Liver (tissue), 9 donors: ENCODE results near the gene CDKN1A. TPM values are rescaled to one million over a fixed set of nuclear protein-coding genes. Genes with fewer than 3 reads are reported as not detected.
A peak's percentile ranks its signal among the peaks of the same experiment; 100 is the strongest.

Experiments used
- DNase-seq: peaks from one replicate; pipeline ENCODE4 v3.0.0-alpha.2; 2017; ENCODE audit warnings: low spot score
- H3K27ac ChIP-seq, 2 donors: one replicate each; pipeline ENCODE4 v1.7.0; 2013; ENCODE audit warnings: inconsistent platforms in 2 of 2, low read length in 2 of 2, control low read depth in 1 of 2, low read depth in 1 of 2, mild to moderate bottlenecking in 1 of 2
- H3K27me3 ChIP-seq, 4 donors: one replicate each; pipeline versions ENCODE4 v1.6.1 to v1.7.0; 2013; ENCODE audit warnings: low read length in 3 of 4, inconsistent platforms in 1 of 4, mild to moderate bottlenecking in 1 of 4, moderate library complexity in 1 of 4; ENCODE audit not compliant: control insufficient read depth in 4 of 4, insufficient read depth in 4 of 4
- H3K36me3 ChIP-seq, 4 donors: one replicate each; pipeline versions ENCODE4 v1.6.1 to v1.7.0; 2013; ENCODE audit warnings: low read length in 3 of 4, mild to moderate bottlenecking in 3 of 4, low read depth in 1 of 4, moderate library complexity in 1 of 4; ENCODE audit not compliant: control insufficient read depth in 4 of 4, insufficient read depth in 3 of 4
- H3K4me1 ChIP-seq, 4 donors: one replicate each; pipeline versions ENCODE4 v1.6.1 to v1.7.0; 2013; ENCODE audit warnings: low read length in 3 of 4, mild to moderate bottlenecking in 3 of 4, moderate library complexity in 1 of 4; ENCODE audit not compliant: control insufficient read depth in 4 of 4, insufficient read depth in 4 of 4
- H3K4me3 ChIP-seq, 3 donors: one replicate each; pipeline versions ENCODE4 v1.6.1 to v1.7.0; 2013; ENCODE audit warnings: low read length in 3 of 3, control low read depth in 1 of 3, low read depth in 1 of 3, mild to moderate bottlenecking in 1 of 3
- H3K9ac ChIP-seq, 2 donors: one replicate each; pipeline ENCODE4 v1.7.0; 2013; ENCODE audit warnings: low read length in 2 of 2, mild to moderate bottlenecking in 2 of 2, moderate library complexity in 2 of 2, control low read depth in 1 of 2, low read depth in 1 of 2
- H3K9me3 ChIP-seq, 4 donors: one replicate each; pipeline versions ENCODE4 v1.6.1 to v1.7.0; 2013; ENCODE audit warnings: low read length in 3 of 4; ENCODE audit not compliant: control insufficient read depth in 4 of 4
- EGR1 ChIP-seq, 2 donors: IDR thresholded peaks; 2 replicates each; pipeline ENCODE4 v1.6.1; 2016 to 2018; ENCODE audit warnings: antibody characterized with exemption in 2 of 2, low read depth in 2 of 2
- FOXA1 ChIP-seq: IDR thresholded peaks from 2 replicates; pipeline ENCODE4 v1.6.1; 2016; ENCODE audit warnings: antibody characterized with exemption
- FOXA2 ChIP-seq: IDR thresholded peaks from 2 replicates; pipeline ENCODE4 v1.6.1; 2016; ENCODE audit warnings: antibody characterized with exemption
- GABPA ChIP-seq, 2 donors: IDR thresholded peaks in 1 of 2; conservative IDR thresholded peaks in 1 of 2; 2 replicates each; pipeline ENCODE4 v1.6.1; 2016; ENCODE audit warnings: antibody characterized with exemption in 2 of 2, mild to moderate bottlenecking in 1 of 2, moderate library complexity in 1 of 2
- HNF4A ChIP-seq, 2 donors: conservative IDR thresholded peaks; 2 replicates each; pipeline ENCODE4 v1.6.1; 2016; ENCODE audit warnings: antibody characterized with exemption in 2 of 2, mild to moderate bottlenecking in 2 of 2
- HNF4G ChIP-seq: IDR thresholded peaks from 2 replicates; pipeline ENCODE4 v1.6.1; 2016; ENCODE audit warnings: antibody characterized with exemption
- JUND ChIP-seq, 2 donors: IDR thresholded peaks; 2 replicates each; pipeline ENCODE4 v1.6.1; 2016; ENCODE audit warnings: antibody characterized with exemption in 2 of 2
- NR2F2 ChIP-seq: IDR thresholded peaks from 2 replicates; pipeline ENCODE4 v1.6.1; 2016; ENCODE audit warnings: antibody characterized with exemption
- RAD21 ChIP-seq, 2 donors: IDR thresholded peaks; 2 replicates each; pipeline ENCODE4 v1.6.1; 2016; ENCODE audit warnings: antibody characterized with exemption in 2 of 2, mild to moderate bottlenecking in 2 of 2
- RXRA ChIP-seq, 2 donors: IDR thresholded peaks; 2 replicates each; pipeline ENCODE4 v1.6.1; 2017 to 2018; ENCODE audit warnings: antibody characterized with exemption in 2 of 2, mild to moderate bottlenecking in 1 of 2
- SP1 ChIP-seq: IDR thresholded peaks from 2 replicates; pipeline ENCODE4 v1.6.1; 2018; ENCODE audit warnings: antibody characterized with exemption, mild to moderate bottlenecking
- TAF1 ChIP-seq: conservative IDR thresholded peaks from 2 replicates; pipeline ENCODE4 v1.6.1; 2016; ENCODE audit warnings: antibody characterized with exemption, mild to moderate bottlenecking
- YY1 ChIP-seq: IDR thresholded peaks from 2 replicates; pipeline ENCODE4 v1.6.1; 2016; ENCODE audit warnings: antibody characterized with exemption, mild to moderate bottlenecking
- WGBS: extraction: QIAGEN DNeasy Blood & Tissue Kit; methylation state at CpG from one replicate; pipeline ENCODE4 v1.1.7; 2013; 5-methylcytosine and 5-hydroxymethylcytosine counted together
- polyA plus RNA-seq, 2 donors: library from polyadenylated mRNA; stranded (reverse) in 1 of 2; unstranded in 1 of 2; fragments of 200-250 nt in 1 of 2; fragments of >200 nt in 1 of 2; fragmentation: Nextera tagmentation in 1 of 2; extraction: Ambion mirVana in 1 of 2; gene quantifications; one replicate each; pipeline versions ENCODE4 v1.2.1 to v1.2.3, GENCODE V29; 2013 to 2015
- total RNA-seq, 2 donors: library from RNA; depleted of rRNA; stranded (reverse); fragments of >200 nt; gene quantifications; one replicate each; pipeline ENCODE4 v1.2.3, GENCODE V29; 2014
- TF ChIP-seq, protein P1 (sequence below): IDR thresholded peaks from 2 replicates; pipeline ENCODE4 v1.6.1; 2016; ENCODE audit warnings: antibody characterized with exemption
- TF ChIP-seq, protein P2 (sequence below): IDR thresholded peaks from 2 replicates; pipeline ENCODE4 v1.6.1; 2016; ENCODE audit warnings: antibody characterized with exemption, mild to moderate bottlenecking
- TF ChIP-seq, protein P3 (sequence below): IDR thresholded peaks from 2 replicates; pipeline ENCODE4 v1.6.1; 2016; ENCODE audit warnings: antibody characterized with exemption
- TF ChIP-seq, protein P4 (sequence below): IDR thresholded peaks from 2 replicates; pipeline ENCODE4 v1.6.1; 2016; ENCODE audit warnings: antibody characterized with exemption
- TF ChIP-seq, protein P5 (sequence below): fragments of 150-350 bp; IDR thresholded peaks from 2 replicates; pipeline ENCODE4 v1.5.1; 2017; ENCODE audit warnings: improper control_type of control experiment, low read depth, low read length; ENCODE audit not compliant: missing input control
- donor health status: healthy.
- donor health status: healthy.
- donor health status: healthy.
- donor health status: healthy.
- donor health status: healthy.

Gene CDKN1A
- total and polyA plus RNA-seq, 4 donors = 3.2 to 41.7 (median 20.5) TPM

DNA sequence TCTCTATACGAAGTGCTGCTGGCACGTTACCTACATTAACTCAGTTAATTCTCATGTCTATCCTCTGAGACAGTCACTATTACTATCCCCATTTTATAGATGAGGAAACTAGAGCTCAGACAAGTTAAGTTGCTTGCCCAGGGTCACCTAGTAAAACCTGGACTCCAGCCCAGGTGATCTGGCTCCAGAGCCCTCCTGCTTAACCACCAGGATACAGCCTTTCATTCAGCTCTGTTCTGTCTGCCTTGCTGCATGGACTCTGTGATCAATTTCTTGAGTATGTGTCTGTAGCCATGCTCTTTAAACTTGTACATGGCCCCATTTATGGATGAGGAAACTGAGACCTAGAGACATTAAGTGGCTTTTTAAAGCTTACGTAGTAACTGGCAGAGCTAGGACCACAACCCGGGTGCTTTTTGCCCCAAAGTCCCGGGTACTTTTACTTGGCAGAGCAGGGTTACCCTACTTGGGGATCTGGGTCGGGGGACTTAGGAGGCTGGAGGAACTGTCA, 4.7 kb downstream of the CDKN1A start:
- peak overlapping the region; percentile 54 to 70 for H3K27ac ChIP-seq
- DNase-seq = no peak

DNA sequence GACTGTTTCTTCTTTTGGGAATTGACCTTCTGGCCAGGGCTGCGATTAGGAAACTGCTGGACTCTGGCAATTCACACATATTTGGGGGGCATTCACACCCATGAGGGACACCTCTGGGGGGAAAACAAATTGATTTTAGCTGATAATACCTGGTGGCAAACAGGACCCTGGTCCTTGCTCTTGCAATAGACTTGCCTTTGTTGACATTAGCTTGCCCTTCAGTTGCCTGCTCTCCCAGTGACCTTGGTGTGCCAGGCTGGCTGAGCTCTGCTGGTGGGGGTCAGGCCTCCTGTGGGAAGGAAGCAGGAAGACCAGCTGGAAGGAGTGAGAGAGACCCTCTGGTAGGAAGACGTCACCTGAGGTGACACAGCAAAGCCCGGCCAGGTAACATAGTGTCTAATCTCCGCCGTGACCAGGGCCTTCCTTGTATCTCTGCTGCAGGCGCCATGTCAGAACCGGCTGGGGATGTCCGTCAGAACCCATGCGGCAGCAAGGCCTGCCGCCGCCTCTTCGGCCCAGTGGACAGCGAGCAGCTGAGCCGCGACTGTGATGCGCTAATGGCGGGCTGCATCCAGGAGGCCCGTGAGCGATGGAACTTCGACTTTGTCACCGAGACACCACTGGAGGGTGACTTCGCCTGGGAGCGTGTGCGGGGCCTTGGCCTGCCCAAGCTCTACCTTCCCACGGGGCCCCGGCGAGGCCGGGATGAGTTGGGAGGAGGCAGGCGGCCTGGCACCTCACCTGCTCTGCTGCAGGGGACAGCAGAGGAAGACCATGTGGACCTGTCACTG, 5.3 kb downstream of the CDKN1A start:
- H3K36me3 ChIP-seq = peaks cover 14 to 31% (median 22%) of the 10 kb centered on the region in 4 donors
- H3K27ac ChIP-seq = no peak overlapping the region
- H3K4me3 ChIP-seq = no peak overlapping the region
- peaks cover 14 to 42% (median 29%) of the 10 kb centered on the region in 4 donors for H3K4me1 ChIP-seq
- no peaks in the 10 kb centered on the region for H3K9me3 ChIP-seq
- no peak overlapping the region for H3K9ac ChIP-seq
- WGBS = 89% methylated on average over 29 of the region's 29 CpGs
- DNase-seq = no peak
- H3K27me3 ChIP-seq = no peaks in the 10 kb centered on the region
- TF ChIP-seq FOXA1 = peak; percentile 96
- TF ChIP-seq HNF4G = peak; percentile 44
- TF ChIP-seq JUND (IDR thresholded peaks at IDR 0.05) = peak in 1 of 2 donors; percentile 72
- TF ChIP-seq, protein P1, sequence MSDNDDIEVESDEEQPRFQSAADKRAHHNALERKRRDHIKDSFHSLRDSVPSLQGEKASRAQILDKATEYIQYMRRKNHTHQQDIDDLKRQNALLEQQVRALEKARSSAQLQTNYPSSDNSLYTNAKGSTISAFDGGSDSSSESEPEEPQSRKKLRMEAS = peak; percentile 89
- TF ChIP-seq NR2F2 = peak; percentile 57
- TF ChIP-seq HNF4A (conservative IDR thresholded peaks at IDR 0.05) = peak; percentile 92 to 93
- TF ChIP-seq, protein P2, sequence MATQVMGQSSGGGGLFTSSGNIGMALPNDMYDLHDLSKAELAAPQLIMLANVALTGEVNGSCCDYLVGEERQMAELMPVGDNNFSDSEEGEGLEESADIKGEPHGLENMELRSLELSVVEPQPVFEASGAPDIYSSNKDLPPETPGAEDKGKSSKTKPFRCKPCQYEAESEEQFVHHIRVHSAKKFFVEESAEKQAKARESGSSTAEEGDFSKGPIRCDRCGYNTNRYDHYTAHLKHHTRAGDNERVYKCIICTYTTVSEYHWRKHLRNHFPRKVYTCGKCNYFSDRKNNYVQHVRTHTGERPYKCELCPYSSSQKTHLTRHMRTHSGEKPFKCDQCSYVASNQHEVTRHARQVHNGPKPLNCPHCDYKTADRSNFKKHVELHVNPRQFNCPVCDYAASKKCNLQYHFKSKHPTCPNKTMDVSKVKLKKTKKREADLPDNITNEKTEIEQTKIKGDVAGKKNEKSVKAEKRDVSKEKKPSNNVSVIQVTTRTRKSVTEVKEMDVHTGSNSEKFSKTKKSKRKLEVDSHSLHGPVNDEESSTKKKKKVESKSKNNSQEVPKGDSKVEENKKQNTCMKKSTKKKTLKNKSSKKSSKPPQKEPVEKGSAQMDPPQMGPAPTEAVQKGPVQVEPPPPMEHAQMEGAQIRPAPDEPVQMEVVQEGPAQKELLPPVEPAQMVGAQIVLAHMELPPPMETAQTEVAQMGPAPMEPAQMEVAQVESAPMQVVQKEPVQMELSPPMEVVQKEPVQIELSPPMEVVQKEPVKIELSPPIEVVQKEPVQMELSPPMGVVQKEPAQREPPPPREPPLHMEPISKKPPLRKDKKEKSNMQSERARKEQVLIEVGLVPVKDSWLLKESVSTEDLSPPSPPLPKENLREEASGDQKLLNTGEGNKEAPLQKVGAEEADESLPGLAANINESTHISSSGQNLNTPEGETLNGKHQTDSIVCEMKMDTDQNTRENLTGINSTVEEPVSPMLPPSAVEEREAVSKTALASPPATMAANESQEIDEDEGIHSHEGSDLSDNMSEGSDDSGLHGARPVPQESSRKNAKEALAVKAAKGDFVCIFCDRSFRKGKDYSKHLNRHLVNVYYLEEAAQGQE = peak; percentile 45
- peak; percentile 92 to 97 for TF ChIP-seq RXRA (IDR thresholded peaks at IDR 0.05)
- TF ChIP-seq EGR1 (IDR thresholded peaks at IDR 0.05; ENCODE audit: low read depth in 2 of 2) = peak in 1 of 2 donors; percentile 63
- peak; percentile 14 to 36 for TF ChIP-seq RAD21 (IDR thresholded peaks at IDR 0.05)
- TF ChIP-seq YY1 = peak; percentile 44
- TF ChIP-seq TAF1 = no peak
- TF ChIP-seq FOXA2 = peak; percentile 98
- TF ChIP-seq, protein P3, sequence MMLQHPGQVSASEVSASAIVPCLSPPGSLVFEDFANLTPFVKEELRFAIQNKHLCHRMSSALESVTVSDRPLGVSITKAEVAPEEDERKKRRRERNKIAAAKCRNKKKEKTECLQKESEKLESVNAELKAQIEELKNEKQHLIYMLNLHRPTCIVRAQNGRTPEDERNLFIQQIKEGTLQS = peak; percentile 23
- TF ChIP-seq, protein P4, sequence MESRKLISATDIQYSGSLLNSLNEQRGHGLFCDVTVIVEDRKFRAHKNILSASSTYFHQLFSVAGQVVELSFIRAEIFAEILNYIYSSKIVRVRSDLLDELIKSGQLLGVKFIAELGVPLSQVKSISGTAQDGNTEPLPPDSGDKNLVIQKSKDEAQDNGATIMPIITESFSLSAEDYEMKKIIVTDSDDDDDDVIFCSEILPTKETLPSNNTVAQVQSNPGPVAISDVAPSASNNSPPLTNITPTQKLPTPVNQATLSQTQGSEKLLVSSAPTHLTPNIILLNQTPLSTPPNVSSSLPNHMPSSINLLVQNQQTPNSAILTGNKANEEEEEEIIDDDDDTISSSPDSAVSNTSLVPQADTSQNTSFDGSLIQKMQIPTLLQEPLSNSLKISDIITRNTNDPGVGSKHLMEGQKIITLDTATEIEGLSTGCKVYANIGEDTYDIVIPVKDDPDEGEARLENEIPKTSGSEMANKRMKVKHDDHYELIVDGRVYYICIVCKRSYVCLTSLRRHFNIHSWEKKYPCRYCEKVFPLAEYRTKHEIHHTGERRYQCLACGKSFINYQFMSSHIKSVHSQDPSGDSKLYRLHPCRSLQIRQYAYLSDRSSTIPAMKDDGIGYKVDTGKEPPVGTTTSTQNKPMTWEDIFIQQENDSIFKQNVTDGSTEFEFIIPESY = peak; percentile 90
- peak in 1 of 2 donors; percentile 25 for TF ChIP-seq GABPA (IDR thresholded peaks at IDR 0.05 in 1 of 2, conservative IDR thresholded peaks at IDR 0.05 in 1 of 2)
- TF ChIP-seq, protein P5, sequence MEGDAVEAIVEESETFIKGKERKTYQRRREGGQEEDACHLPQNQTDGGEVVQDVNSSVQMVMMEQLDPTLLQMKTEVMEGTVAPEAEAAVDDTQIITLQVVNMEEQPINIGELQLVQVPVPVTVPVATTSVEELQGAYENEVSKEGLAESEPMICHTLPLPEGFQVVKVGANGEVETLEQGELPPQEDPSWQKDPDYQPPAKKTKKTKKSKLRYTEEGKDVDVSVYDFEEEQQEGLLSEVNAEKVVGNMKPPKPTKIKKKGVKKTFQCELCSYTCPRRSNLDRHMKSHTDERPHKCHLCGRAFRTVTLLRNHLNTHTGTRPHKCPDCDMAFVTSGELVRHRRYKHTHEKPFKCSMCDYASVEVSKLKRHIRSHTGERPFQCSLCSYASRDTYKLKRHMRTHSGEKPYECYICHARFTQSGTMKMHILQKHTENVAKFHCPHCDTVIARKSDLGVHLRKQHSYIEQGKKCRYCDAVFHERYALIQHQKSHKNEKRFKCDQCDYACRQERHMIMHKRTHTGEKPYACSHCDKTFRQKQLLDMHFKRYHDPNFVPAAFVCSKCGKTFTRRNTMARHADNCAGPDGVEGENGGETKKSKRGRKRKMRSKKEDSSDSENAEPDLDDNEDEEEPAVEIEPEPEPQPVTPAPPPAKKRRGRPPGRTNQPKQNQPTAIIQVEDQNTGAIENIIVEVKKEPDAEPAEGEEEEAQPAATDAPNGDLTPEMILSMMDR = no peak
- peak; percentile 78 for TF ChIP-seq SP1

More for the DNA sequence above, 4.7 kb downstream of the CDKN1A start:
- Histone ChIP-seq H3K4me3 (no peak overlapping the region), H3K36me3 (peaks cover 14 to 31% (median 22%) of the 10 kb centered on the region in 4 donors), H3K4me1 (peaks cover 14 to 45% (median 32%) of the 10 kb centered on the region in 4 donors), H3K9me3 (no peaks in the 10 kb centered on the region), H3K9ac (no peak overlapping the region), H3K27me3 (no peaks in the 10 kb centered on the region)
- TF ChIP-seq, protein P1 = no peak
- WGBS = 48% methylated on average over 6 of the region's 6 CpGs
